K562 (cell line): ENCODE data around the gene WBP1. TPM values are rescaled to one million over a fixed set of nuclear protein-coding genes. Genes with fewer than 3 reads are reported as not detected.

Source experiments
- CBX1 ChIP-seq: sonication (generic); IDR thresholded peaks from 2 replicates; pipeline ENCODE4 v1.6.1; 2016; ENCODE audit warnings: antibody characterized with exemption, low read depth, mild to moderate bottlenecking
- FOXK1 ChIP-seq: sonication (generic); formaldehyde crosslinking; IDR thresholded peaks from 2 replicates; pipeline ENCODE4 v1.8.0; 2022; ENCODE audit warnings: missing genetic modification reagents, mild to moderate bottlenecking, borderline replicate concordance
- FOXK2 ChIP-seq, 2 experiments: fragments of 450-650 bp; IDR thresholded peaks in 1 of 2; conservative IDR thresholded peaks in 1 of 2; 2 replicates each; pipeline ENCODE4 v1.6.1; 2016; ENCODE audit warnings: low read depth in 2 of 2, mild to moderate bottlenecking in 1 of 2
- FUS ChIP-seq: fragments of 200-400 bp; formaldehyde crosslinking; optimal IDR thresholded peaks from 2 replicates; pipeline ENCODE3; 2017; ENCODE audit warnings: low read depth, low read length
- NFIX ChIP-seq: fragments of 250-450 bp; sonication (Bioruptor Pico); IDR thresholded peaks from 2 replicates; pipeline ENCODE4 v1.4.0; 2020; ENCODE audit warnings: low read depth, mild to moderate bottlenecking, moderate library complexity
- SAFB ChIP-seq: fragments of 200-400 bp; formaldehyde crosslinking; IDR thresholded peaks from 2 replicates; pipeline ENCODE4 v1.6.1; 2017; ENCODE audit warnings: low read depth, low read length, borderline replicate concordance
- SMAD4 ChIP-seq: fragments of 250-450 bp; sonication (Bioruptor Pico); conservative IDR thresholded peaks from 2 replicates; pipeline ENCODE4 v1.8.0; 2021; ENCODE audit warnings: inconsistent platforms, mild to moderate bottlenecking, moderate library complexity
- TEAD1 ChIP-seq, 2 experiments: fragments of 450-650 bp in 1 of 2; sonication (generic) in 1 of 2; formaldehyde crosslinking; IDR thresholded peaks; 2 replicates each; pipeline versions ENCODE4 v1.4.0 to v1.8.0; 2020 to 2022; ENCODE audit warnings: mild to moderate bottlenecking in 2 of 2, missing genetic modification reagents in 1 of 2
- XRCC3 ChIP-seq: fragments of 450-650 bp; IDR thresholded peaks from 2 replicates; pipeline ENCODE4 v1.6.1; 2017; ENCODE audit warnings: mild to moderate bottlenecking, moderate library complexity
- ZNF589 ChIP-seq: fragments of 200-800 bp; sonication (Bioruptor generic); IDR thresholded peaks from 2 replicates; pipeline ENCODE4 v1.6.1; 2016; ENCODE audit warnings: low read depth, missing genetic modification characterization, missing compliant biosample characterization
- ZNF830 ChIP-seq: fragments of 250-450 bp; sonication (Bioruptor Pico); IDR thresholded peaks from 2 replicates; pipeline ENCODE4 v1.5.0; 2021; ENCODE audit warnings: mild to moderate bottlenecking
- polyA plus RNA-seq, 8 experiments: library from polyadenylated mRNA; depleted of rRNA in 4 of 8; stranded (reverse) in 5 of 8; unstranded in 3 of 8; fragments of >200 nt; fragmentation: Nextera tagmentation in 2 of 8; fragmentation: Illumina TruSeq in 1 of 8; extraction: Ambion mirVana in 2 of 8; extraction: Trizol in 1 of 8; gene quantifications; 2 replicates each; pipeline versions ENCODE4 v1.2.1 to v1.2.3, GENCODE V29; 2011 to 2014; ENCODE audit warnings: inconsistent platforms in 1 of 8, missing spikeins in 1 of 8
- total RNA-seq, 7 experiments: library from RNA; depleted of rRNA in 6 of 7; stranded (reverse); fragments of >200 nt in 6 of 7; fragmentation: Illumina TruSeq in 2 of 7; extraction: Trizol in 2 of 7; gene quantifications; 2 replicates each; pipeline versions ENCODE4 v1.2.1 to v1.2.3, GENCODE V29; 2011 to 2021; ENCODE audit warnings: low replicate concordance in 1 of 7
- TF ChIP-seq, protein P1 (sequence below), 2 experiments: fragments of 450-650 bp; formaldehyde crosslinking in 1 of 2; IDR thresholded peaks; 2 replicates each; pipeline versions ENCODE4 v1.4.0 to v1.6.1; 2014 to 2020; ENCODE audit warnings: mild to moderate bottlenecking in 2 of 2, borderline replicate concordance in 1 of 2, low read depth in 1 of 2
- TF ChIP-seq, protein P2 (sequence below), 2 experiments: fragments of 200-800 bp in 1 of 2; sonication (Bioruptor generic) in 1 of 2; sonication (generic) in 1 of 2; formaldehyde crosslinking in 1 of 2; IDR thresholded peaks in 1 of 2; conservative IDR thresholded peaks in 1 of 2; 2 replicates each; pipeline versions ENCODE4 v1.5.0 to v1.6.1; 2016 to 2020; ENCODE audit warnings: missing compliant biosample characterization in 1 of 2, missing genetic modification characterization in 1 of 2, missing genetic modification reagents in 1 of 2
- TF ChIP-seq, protein P3 (sequence below), 2 experiments: IDR thresholded peaks; 2 replicates each; pipeline ENCODE4 v1.6.1; 2011; ENCODE audit warnings: borderline replicate concordance in 1 of 2, control low read depth in 1 of 2, low read depth in 1 of 2, low read length in 1 of 2, mild to moderate bottlenecking in 1 of 2, mixed read lengths in 1 of 2, moderate library complexity in 1 of 2; ENCODE audit not compliant: insufficient read depth in 1 of 2, insufficient read length in 1 of 2, poor library complexity in 1 of 2, severe bottlenecking in 1 of 2; ENCODE audit errors: extremely low read depth in 1 of 2

WBP1 gene
- total and polyA plus RNA-seq, 9 of the 15 experiments (the other 6 are each of a cell fraction or from before 2014, with no cell fraction given), result 1.9 to 27.7 (median 14.2) TPM

DNA sequence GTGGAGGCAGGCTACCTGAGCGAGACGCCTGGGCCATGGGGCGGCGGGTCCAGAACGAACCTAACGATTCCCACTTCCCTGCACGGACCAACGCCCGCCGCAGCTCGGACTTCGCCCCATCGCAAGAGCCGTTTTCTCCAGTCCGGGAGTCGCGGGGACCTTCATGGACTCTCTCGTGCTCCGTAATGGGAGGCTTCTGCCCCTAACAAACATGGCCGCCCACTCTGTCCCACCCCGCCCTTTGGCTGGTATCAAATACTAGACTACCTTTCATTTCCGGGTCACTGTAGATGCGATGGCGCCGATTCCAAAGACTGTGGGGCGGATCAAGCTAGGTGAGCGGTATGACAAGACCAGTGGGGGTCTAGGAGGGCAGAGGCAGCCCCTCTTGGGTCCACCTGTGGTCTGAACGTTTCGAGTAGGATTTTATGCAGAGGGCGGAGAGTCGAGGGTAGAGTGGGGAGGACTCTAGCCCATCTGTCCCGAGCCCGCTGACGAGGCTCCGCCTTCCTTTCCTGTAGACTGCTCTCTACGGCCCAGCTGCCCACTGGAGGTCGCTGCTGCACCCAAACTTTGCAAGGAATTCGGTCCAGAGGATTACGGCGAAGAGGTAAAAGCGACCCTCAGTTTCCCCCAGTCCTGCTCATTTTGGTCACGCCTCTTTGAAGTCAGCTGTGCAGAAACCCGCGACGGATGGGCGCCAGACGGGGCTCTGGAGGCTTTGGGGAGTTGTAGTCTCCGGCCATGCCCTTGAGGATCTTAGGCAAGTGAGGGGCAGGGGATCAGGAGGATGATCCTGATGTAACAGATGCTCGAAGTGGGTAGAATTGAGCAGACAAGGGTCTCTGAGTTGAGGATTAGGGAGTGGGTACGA, 24.8 kb downstream of the WBP1 start, which contains the start of the genes CCDC142 and TTC31 (continued):
- TF ChIP-seq, protein P1, sequence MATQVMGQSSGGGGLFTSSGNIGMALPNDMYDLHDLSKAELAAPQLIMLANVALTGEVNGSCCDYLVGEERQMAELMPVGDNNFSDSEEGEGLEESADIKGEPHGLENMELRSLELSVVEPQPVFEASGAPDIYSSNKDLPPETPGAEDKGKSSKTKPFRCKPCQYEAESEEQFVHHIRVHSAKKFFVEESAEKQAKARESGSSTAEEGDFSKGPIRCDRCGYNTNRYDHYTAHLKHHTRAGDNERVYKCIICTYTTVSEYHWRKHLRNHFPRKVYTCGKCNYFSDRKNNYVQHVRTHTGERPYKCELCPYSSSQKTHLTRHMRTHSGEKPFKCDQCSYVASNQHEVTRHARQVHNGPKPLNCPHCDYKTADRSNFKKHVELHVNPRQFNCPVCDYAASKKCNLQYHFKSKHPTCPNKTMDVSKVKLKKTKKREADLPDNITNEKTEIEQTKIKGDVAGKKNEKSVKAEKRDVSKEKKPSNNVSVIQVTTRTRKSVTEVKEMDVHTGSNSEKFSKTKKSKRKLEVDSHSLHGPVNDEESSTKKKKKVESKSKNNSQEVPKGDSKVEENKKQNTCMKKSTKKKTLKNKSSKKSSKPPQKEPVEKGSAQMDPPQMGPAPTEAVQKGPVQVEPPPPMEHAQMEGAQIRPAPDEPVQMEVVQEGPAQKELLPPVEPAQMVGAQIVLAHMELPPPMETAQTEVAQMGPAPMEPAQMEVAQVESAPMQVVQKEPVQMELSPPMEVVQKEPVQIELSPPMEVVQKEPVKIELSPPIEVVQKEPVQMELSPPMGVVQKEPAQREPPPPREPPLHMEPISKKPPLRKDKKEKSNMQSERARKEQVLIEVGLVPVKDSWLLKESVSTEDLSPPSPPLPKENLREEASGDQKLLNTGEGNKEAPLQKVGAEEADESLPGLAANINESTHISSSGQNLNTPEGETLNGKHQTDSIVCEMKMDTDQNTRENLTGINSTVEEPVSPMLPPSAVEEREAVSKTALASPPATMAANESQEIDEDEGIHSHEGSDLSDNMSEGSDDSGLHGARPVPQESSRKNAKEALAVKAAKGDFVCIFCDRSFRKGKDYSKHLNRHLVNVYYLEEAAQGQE (IDR thresholded peaks at IDR 0.05; ENCODE audit: borderline replicate concordance), result peak; percentile 81; the same call in 1 of the 2 replicates
- TF ChIP-seq, protein P1 (CRISPR knock-in tag; IDR thresholded peaks at IDR 0.05; ENCODE audit: low read depth), result no peak
- TF ChIP-seq, protein P2, sequence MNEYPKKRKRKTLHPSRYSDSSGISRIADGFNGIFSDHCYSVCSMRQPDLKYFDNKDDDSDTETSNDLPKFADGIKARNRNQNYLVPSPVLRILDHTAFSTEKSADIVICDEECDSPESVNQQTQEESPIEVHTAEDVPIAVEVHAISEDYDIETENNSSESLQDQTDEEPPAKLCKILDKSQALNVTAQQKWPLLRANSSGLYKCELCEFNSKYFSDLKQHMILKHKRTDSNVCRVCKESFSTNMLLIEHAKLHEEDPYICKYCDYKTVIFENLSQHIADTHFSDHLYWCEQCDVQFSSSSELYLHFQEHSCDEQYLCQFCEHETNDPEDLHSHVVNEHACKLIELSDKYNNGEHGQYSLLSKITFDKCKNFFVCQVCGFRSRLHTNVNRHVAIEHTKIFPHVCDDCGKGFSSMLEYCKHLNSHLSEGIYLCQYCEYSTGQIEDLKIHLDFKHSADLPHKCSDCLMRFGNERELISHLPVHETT (CRISPR knock-in tag; conservative IDR thresholded peaks at IDR 0.05 in 1 of 2, IDR thresholded peaks at IDR 0.05 in 1 of 2), result peak in 1 of 2 experiments; percentile 59; a peak in 1 of 4 replicates
- 0 out of 2 replicates have a peak, but pooled peaks have one; percentile 34 for TF ChIP-seq FOXK1 (CRISPR knock-in tag)
- peak; percentile 27 to 58; a peak in 1 of 4 replicates for TF ChIP-seq TEAD1 (CRISPR knock-in tag; IDR thresholded peaks at IDR 0.05)
- TF ChIP-seq SAFB, result no peak
- no peak for TF ChIP-seq NFIX (CRISPR knock-in tag)
- TF ChIP-seq CBX1, result no peak
- peak; percentile 64 to 72; a peak in 3 of 4 replicates for TF ChIP-seq FOXK2 (conservative IDR thresholded peaks at IDR 0.05 in 1 of 2, IDR thresholded peaks at IDR 0.05 in 1 of 2; ENCODE audit: low read depth in 2 of 2)
- no peak for TF ChIP-seq ZNF830 (CRISPR knock-in tag)
- TF ChIP-seq, protein P3, sequence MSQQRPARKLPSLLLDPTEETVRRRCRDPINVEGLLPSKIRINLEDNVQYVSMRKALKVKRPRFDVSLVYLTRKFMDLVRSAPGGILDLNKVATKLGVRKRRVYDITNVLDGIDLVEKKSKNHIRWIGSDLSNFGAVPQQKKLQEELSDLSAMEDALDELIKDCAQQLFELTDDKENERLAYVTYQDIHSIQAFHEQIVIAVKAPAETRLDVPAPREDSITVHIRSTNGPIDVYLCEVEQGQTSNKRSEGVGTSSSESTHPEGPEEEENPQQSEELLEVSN (IDR thresholded peaks at IDR 0.05; ENCODE audit: borderline replicate concordance in 1 of 2, extremely low read depth in 1 of 2, insufficient read depth in 1 of 2, insufficient read length in 1 of 2, low read depth in 1 of 2, low read length in 1 of 2, poor library complexity in 1 of 2, severe bottlenecking in 1 of 2), result peak in 1 of 2 experiments; percentile 49
- no peak for TF ChIP-seq XRCC3
- no peak for TF ChIP-seq FUS
- peak; percentile 58; the same call in 1 of the 2 replicates for TF ChIP-seq ZNF589 (CRISPR knock-in tag)
- TF ChIP-seq SMAD4 (CRISPR knock-in tag), result no peak; the same call in 1 of the 2 replicates
